22Rv1 (cell line): Measurements from ENCODE around the gene C1QL4.

Experiments
- CTCF ChIP-seq: fragments of 450-650 bp; IDR thresholded peaks from 2 replicates; pipeline ENCODE4 v1.5.1; 2017; ENCODE audit warnings: mild to moderate bottlenecking
- ZFX ChIP-seq: fragments of 450-650 bp; IDR thresholded peaks from 2 replicates; pipeline ENCODE4 v1.6.1; 2017; ENCODE audit warnings: antibody characterized with exemption, borderline replicate concordance

- TF ChIP-seq CTCF (no peak), ZFX (no peak)
Measured at GRCh38 chr12:49322367-49322707, 14.7 kb downstream of the C1QL4 start.
